Glomerular visceral epithelial cell (primary cell): ENCODE measurements around the gene SDE2.
A peak's percentile ranks its signal among the peaks of the same experiment; 100 is the strongest.
"Not testable (repeated sequence)": the region's sequence is repeated elsewhere in the genome, so short reads cannot be mapped to it uniquely, and the experiment has no call there.

Experiments used
- DNase-seq: peaks from one replicate; pipeline ENCODE4 v3.0.0-alpha.2; 2016; ENCODE audit errors: extremely low spot score

The SDE2 gene

GRCh38 chr1:225942574-225942973 lies 56.6 kb downstream of the SDE2 start:
- no peak for DNase-seq

DNA sequence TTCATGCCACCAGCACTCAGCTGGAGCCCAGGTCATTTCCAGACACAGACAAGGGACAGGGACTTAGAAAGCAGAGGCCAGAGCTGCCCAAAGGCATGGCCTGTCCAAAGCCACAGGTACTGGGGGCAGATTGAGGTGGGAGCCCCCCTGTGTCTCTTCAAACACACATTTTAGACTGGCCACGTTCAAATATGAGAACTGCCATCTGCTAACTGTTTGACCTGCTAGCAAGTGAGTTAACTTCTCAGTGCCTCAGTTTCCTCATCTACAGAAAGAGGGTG lies 57.3 kb downstream of the SDE2 start:
- no peak for DNase-seq

GRCh38 chr1:225941187-225941941 lies 57.8 kb downstream of the SDE2 start, which contains the start of gene LEFTY2:
TSS of gene LEFTY2 (minus strand) at chr1:225941220. CDS start at chr1:225941140, 80 bp downstream.
- DNase-seq, result no peak

- DNase-seq, result no peak
These were observed 58.6 kb downstream of the SDE2 start for GRCh38 chr1:225940385-225941151.

DNA sequence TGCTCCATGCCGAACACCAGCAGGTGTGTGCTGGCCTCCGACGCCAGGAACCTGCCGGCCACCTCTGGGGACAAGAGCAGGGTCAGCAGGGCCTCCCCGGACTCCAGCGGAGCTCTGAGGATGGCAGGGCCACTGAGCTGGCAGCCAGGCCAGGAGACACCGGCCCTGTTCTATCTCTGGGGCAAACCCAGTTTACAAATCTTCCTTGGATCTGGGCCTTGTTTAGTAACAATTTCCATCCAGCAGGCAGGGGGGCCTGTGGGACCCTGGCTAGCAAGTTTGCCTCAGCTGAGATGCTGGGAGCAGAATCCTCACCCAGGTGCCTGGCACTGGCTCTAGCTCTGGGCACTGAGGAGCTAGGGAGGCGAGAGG lies 59.2 kb downstream of the SDE2 start:
- not testable (repeated sequence) for DNase-seq

GRCh38 chr1:225939097-225939938 lies 59.8 kb downstream of the SDE2 start:
- not testable (repeated sequence) for DNase-seq

DNA sequence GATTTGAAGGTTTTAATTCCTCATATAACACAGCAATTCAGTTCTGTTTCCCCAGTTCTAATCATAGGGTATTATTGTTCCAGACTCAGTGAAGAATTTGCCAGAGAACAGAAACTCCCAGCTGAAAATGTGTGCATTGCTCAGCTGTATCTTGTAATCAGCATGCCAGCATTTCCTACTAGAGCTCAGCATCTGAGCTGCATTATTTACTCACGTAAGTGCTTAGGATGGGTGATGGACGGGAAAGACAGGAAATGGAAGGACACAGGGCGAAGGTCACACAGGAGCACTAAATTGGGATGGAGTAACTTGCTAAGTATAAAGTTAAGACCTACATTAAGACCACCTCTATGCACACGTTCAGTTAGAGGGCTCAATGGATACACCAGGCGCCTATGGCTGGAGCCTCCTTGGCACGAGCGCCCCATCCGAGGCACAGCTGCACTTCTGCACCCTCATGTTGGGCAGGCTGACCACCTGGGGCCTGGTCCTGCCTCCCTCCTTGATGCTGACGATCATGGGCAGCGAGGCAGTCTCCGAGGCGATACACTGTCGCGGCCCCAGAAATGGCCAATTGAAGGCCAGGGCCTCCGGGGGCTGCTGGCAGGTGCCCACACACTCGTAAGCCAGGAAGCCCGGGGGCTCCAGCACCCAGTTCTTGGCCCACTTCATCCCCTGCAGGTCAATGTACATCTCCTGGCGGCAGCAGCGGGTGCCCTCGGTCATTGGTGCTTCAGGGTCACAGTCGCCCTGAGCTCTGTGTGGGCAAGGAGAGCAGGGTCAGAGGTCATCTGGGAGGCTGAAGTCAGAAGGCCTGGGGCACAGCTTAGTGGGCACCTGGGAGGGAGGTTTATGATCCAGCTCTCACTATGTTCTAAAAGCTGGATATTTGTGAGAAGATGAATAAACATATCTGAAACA lies 61.8 kb downstream of the SDE2 start:
- no peak for DNase-seq

- no peak for DNase-seq
These were observed 62.6 kb downstream of the SDE2 start for GRCh38 chr1:225936523-225936922.

- DNase-seq, result not testable (repeated sequence)
These were observed 63.1 kb downstream of the SDE2 start for GRCh38 chr1:225936086-225936485.

GRCh38 chr1:225934711-225935110 lies 64.4 kb downstream of the SDE2 start:
- DNase-seq, result no peak

DNA sequence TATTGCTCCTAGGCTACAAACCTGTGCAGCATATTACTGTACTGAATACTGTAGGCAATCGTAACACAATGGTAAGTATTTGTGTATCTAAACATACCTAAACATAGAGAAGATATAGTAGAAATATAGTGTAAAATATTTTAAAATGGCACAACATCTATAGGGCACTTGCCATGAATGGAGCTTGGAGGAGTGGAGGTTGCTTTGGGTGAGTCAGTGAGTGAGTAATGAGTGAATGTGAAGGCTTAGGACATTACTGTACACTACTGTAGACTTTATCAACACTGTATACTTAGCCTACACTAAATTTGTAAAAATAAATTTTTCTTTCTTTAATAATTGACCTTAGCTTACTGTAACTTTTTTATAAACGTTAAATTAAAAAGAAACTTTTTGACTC lies 66.1 kb downstream of the SDE2 start:
- DNase-seq, result peak; percentile 30
